ENCODE results near the gene KBTBD7. TPM values are rescaled to one million over a fixed set of nuclear protein-coding genes. Genes with fewer than 3 reads are reported as not detected.

KBTBD7 gene
- total RNA-seq, 1 experiment from 2014 or later = 12.9 TPM

DNA sequence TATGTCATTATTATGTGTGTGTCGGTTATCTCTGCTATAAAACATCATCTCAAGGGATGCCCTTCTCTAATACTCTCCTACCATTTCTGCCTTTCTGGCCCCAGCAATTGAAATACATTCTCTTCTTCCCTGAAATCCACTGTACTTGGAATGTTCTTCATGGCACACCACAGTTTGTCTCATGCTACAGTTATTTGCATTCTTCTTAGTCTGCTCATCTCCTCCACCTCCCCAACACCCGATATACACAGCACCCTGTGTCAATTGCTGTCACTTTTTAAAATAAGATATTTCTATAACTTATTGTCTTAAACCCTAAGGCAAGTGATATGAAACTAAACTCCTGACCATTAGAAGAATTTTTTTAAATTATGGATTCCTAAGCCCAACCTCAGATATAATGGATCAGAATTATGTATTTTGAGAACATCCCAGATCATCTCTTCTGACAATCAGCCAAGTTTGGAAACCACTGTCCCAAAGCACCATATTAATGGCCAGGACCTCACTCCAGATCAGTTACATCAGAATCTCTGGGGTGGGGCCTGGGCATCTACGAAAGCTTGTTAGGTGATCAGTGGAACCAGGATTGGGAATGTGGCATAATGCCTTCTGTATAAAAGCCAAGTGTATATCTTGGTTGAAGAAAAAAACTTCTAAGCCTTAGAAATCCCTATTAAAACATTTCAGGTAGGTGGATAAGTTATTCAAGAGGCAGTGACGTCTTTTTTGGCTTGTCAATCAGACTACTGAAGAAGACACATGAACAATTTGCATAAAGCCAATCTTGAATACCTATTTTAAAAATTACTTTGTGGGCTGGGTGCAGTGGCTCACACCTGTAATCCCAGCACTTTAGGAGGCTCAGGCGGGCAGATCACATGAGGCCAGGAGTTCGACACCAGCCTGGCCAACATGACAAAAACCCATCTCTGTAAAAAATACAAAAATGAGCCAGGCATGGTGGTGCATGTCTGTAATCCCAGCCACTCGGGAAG is 30.0 kb upstream of the KBTBD7 start:
- Histone ChIP-seq H4K20me1 (ENCODE audit: control insufficient read depth, insufficient read depth, insufficient read length) (no peaks in the 10 kb centered on the region), H3K79me1 (ENCODE audit: insufficient read depth, low read depth, low read length, poor library complexity, severe bottlenecking) (no peaks in the 10 kb centered on the region), H3K4ac (ENCODE audit: low read depth, low read length) (no peak overlapping the region), H3T11ph (ENCODE audit: low read length) (no peak overlapping the region), H3K23me2 (ENCODE audit: insufficient read length, low read depth, low read length, poor library complexity, severe bottlenecking) (no peaks in the 10 kb centered on the region), H3K18ac (ENCODE audit: insufficient read length, low read depth, low read length) (no peak overlapping the region), H2BK20ac (ENCODE audit: low read depth, low read length, poor library complexity, severe bottlenecking) (no peak overlapping the region), H2AFZ (ENCODE audit: low read length) (no peak overlapping the region), H4K5ac (ENCODE audit: insufficient read length, low read depth, low read length) (no peak overlapping the region), H2BK12ac (ENCODE audit: insufficient read length, low read depth, low read length) (no peak overlapping the region), H3K27me3 (ENCODE audit: insufficient read depth, low read length) (no peaks in the 10 kb centered on the region; the same call in 1 of the 2 replicates), H3K14ac (ENCODE audit: insufficient read depth, low read length) (no peak overlapping the region), H3K79me2 (ENCODE audit: insufficient read depth, low read length) (no peaks in the 10 kb centered on the region), H3K4me1 (ENCODE audit: insufficient read depth, low read length) (no peaks in the 10 kb centered on the region), H3K23ac (ENCODE audit: insufficient read length, low read depth, low read length) (no peak overlapping the region), H4K8ac (replicated peaks; ENCODE audit: insufficient read length, low read depth, low read length) (no peak overlapping the region), H3K9ac (ENCODE audit: extremely low read depth, insufficient read length, low read length) (no peak overlapping the region), H3K56ac (ENCODE audit: insufficient read length, low read depth, low read length) (no peak overlapping the region), H2AK5ac (ENCODE audit: insufficient read length, low read length) (no peak overlapping the region), H4K91ac (ENCODE audit: insufficient read length, low read depth, low read length) (no peak overlapping the region), H2BK15ac (ENCODE audit: low read depth, low read length) (no peak overlapping the region), H3K9me3 (ENCODE audit: control insufficient read depth, low read depth, low read length) (no peaks in the 10 kb centered on the region), H3K27ac (ENCODE audit: insufficient read length, low read depth, low read length) (no peak overlapping the region), H2BK120ac (ENCODE audit: low read depth, low read length, poor library complexity, severe bottlenecking) (no peak overlapping the region), H3K4me2 (ENCODE audit: insufficient read depth, insufficient read length, low read length) (no peak overlapping the region), H2BK5ac (ENCODE audit: insufficient read length, low read length) (no peak overlapping the region)
- no peak overlapping the region for H3K4me3 Mint-ChIP-seq
- peaks cover 0 to 10% (median 2%) of the 10 kb centered on the region in 3 experiments; a peak in 3 of 7 replicates for H3K36me3 Mint-ChIP-seq (ENCODE audit: insufficient read depth in 1 of 3, low read depth in 3 of 3)
- H3K9me3 Mint-ChIP-seq = no peaks in the 10 kb centered on the region
- WGBS (ENCODE audit: extremely low coverage, insufficient read length, low lambda C conversion rate) = no CpG with 5 or more reads among the region's 7 CpGs
- TF ChIP-seq CTCF (conservative IDR thresholded peaks at IDR 0.05) = no peak
- H3K27ac Mint-ChIP-seq = no peak overlapping the region
- no peaks in the 10 kb centered on the region for H3K4me1 Mint-ChIP-seq
- DNase-seq = no peak
- H3K27me3 Mint-ChIP-seq (ENCODE audit: low read depth) = no peaks in the 10 kb centered on the region

All from H9 (cell line).